GM18868 (cell line): Measurements from ENCODE around the gene CCPG1.

Experiments used
- ATAC-seq: cut with Tn5 transposase; IDR thresholded peaks from one replicate; pipeline ENCODE4 v1.9.1; 2021; ENCODE audit warnings: mild to moderate bottlenecking, moderate library complexity; ENCODE audit not compliant: unreplicated experiment

CCPG1 gene

DNA sequence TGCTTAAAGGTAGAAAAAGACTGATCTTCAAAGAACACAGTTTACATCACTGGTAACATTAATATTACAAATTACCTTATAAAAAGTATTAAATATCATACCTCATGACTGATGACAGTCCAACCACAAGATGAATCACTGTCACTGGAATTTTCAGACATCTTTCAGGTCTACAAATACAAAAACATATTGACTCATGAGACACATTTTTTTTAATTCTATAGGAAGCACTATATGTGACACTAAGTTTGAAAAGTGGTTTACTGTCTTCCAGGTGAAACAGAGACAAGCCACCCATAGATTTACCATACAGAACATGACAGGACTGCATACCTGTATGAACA, 18.9 kb downstream of the CCPG1 start:
- ATAC-seq = no peak

DNA sequence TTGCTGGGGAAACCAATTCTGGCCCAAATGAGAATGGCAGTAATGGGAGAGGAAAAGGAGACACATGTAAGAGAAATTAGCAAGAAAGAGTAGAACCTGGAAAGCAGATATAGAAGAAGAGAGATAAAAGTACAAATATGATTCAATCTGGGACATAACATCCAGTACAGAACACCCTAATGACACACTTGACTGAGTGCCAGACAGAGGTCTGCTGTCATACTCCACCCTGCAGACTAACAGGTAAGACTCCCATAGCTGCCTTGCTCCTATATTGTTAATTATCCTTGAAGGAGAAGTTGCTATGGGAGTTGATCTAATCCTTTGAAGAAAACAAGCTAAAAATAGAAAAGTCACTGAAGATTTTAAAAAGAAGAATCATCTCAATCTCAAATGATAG, 21.1 kb downstream of the CCPG1 start:
- no peak for ATAC-seq

DNA sequence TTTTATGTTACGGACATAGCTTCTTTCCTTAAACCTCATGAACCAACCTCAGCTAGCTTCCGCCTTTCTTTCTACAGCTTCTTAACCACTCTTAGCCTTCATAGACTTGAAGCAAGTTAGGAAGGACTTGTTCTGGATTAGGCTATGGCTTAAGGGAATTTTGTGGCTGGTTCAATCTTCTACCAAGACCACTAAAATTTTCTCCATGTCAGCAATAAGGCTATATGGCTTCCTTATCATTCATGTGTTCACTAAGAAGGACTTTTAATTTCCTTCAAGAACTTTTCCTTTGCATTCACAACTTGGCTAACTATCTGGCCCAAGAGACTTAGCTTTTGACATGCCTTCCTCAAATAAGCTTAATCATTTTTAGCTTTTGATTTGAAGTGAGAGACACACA, 24.5 kb downstream of the CCPG1 start:
- no peak for ATAC-seq

DNA sequence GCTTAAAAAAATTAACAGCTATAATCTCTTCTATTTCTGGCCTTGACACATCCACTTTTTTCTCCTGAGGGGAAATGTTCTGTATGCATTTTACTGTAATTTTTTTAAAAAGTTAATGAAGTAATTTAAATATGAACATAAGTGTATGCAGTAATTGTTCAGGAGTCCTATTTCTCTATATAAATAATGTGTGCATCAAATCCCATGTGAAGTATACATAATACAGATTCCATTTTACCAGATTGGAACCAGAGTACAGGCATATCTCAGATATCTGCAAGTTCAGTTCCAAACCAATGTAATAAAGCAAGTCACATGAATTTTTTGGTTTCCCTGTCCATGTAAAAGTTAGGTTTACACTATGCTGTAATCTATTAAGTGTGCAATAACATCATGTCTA, 26.6 kb downstream of the CCPG1 start:
- ATAC-seq = no peak

- no peak for ATAC-seq
Measured at GRCh38 chr15:55379095-55379494, 29.1 kb downstream of the CCPG1 start.

DNA sequence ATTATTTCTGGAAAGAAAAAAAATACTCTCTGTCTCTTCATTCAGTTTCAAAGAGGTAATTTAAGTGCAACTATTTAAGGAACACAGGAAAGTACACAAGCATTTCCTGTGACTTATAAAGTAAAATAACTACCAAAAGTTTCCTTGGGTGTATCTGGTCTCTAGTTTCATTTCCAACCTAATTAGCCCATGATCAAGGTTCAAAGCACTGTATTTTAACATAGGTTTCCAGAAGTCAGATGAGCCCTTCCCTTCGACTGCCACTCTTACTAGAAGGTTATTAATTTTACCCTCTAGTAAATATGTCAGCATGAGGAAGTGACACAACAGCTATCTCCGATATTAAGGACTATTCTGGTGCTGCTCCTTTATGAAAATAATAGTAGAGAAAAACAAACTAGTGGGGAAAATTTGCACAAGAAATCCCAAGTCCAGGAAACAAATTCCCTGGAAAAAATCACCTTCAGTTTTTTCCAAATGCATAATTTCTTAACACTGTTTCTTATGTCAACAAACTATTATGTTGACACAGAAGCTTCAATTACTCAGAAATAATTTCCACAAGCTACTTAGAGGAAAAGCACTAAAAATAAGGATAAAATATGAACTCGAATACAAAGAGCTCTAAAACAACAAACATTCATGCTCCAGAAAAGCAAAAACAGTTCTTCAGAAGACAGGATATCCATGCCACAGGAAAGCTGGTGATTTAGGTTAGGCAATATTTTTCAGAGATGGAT, 35.3 kb downstream of the CCPG1 start:
- ATAC-seq = peak; percentile 77

GRCh38 chr15:55366981-55367380, 41.2 kb downstream of the CCPG1 start:
- ATAC-seq = no peak

GRCh38 chr15:55362641-55363040, 45.5 kb downstream of the CCPG1 start:
- no peak for ATAC-seq

DNA sequence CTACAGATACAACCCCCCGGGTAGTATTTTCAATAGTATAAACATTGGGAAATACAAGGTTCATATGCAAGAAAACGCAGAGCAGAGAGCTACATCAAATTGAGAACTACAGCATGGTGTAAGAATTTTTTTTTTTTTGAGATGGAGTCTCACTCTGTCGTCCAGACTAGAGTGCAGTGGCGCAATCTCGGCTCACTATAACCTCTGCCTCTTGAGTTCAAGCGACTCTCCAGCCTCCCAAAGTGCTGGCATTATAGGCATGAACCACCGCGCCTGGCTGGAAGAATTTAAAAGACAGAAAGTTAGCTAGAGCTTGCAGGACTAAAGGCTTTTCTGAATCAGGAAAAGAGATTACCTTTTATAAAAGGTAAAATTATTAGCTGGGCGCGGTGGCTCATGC, 47.1 kb downstream of the CCPG1 start:
- ATAC-seq = no peak

- ATAC-seq = no peak
Measured at GRCh38 chr15:55360256-55360655, 47.9 kb downstream of the CCPG1 start.

DNA sequence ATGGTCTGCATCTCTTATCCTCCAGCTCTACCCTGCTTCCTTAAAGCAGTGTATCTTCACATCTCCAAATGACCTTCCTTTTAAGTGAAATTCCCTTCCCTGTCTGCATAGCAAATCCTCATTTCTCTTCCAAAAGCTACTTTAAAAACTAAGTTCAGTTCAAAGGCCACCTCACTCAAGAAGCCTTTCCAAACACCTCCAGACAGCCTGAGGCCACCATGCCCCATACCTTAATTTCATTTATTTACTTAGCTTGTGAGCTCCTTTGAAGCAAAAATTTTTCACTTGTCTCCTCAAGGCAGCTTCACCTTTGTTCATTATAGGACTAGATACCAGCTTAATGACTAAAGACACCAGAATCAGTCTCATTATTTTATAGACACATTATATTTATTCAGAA, 49.7 kb downstream of the CCPG1 start:
- ATAC-seq = no peak

DNA sequence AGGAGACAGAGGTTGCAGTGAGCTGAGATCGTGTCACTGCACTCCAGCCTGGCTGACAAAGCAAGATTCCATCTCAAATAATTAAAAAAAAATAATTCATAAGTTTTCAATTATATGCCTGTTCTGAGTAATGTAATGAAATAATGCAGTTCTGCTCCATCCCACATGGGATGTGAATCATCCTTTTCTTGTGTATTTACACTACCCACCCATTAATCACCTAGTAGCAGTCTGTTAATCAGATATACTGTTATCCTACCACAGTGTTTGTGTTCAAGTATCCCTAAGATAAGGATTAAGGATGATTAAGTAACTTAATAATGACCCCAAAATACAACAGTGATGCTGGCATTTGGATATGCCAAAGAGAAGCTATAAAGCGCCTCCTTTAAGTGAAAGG, 50.4 kb downstream of the CCPG1 start:
- ATAC-seq = no peak

DNA sequence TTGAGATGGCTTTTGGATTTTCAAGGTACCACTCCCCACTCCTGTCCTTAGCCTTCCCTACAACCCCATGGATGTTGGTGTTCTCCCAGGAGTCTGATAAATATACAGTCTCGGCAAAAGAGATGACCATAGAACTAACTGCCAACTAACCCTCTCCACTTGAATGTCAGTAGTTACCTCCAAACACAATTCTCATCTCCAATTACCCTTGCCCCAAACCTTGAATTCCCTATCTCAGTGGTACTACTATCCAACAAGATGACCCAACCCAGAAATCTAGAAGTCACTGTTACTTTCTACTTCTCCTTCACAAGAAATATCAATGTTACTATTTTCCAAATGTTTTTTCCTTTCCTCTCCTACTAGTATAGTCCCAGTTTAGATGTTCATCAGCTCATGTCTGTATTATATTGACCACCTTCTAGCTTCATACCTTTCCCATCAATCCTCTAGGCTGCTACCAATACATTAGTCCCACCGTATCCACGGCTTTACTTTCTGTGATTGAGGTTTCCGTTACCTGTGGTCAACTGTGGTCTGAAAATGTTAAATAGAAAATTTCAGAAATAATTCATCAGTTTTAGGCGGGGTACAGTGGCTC, 51.1 kb downstream of the CCPG1 start:
- ATAC-seq = no peak

- no peak for ATAC-seq
Measured at GRCh38 chr15:55353025-55353424, 55.1 kb downstream of the CCPG1 start.

- no peak for ATAC-seq
Measured at GRCh38 chr15:55349282-55349681, 58.9 kb downstream of the CCPG1 start.

DNA sequence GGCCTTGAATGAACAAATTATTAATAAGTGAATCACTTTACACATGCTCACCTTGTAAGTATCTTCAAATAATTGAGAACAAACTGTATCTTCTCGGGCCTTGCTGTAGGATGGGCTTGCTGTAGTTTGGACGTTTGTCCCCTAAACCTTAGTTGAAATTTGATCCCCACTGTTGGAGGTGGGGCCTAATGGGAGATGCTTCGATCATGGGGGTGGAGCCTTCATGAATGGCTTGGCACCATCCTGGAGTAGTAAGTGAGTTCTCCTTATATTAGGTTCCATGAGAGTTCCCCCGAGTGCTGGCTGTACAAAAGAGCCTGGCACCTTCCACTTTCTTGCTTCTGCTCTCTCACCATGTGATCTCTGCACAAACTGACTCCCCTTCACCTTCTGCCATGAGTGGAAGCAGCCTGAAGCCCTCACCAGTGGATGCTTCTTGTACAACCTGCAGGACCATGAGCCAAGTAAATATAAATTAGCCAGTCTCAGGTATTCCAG, 59.8 kb downstream of the CCPG1 start:
- no peak for ATAC-seq

DNA sequence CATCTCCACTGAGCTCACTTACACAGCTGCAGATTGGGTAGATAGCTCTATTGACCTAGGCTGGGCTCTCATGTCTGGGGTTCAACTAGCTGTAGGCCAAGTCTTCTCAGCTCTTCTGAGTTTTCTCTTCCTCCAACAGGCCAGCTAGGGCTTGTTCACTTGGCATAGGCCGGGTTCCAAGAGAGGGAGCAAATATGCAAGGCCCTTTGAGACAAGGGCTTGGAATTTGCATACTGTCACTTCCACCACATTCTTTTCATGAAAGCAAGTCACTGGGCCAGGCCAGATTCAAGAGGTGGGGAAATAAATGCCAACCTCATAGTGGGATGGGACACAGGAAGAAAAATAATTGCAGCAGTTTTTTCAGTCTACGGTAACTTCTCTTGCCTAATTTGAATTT, 64.0 kb downstream of the CCPG1 start:
- ATAC-seq = no peak

DNA sequence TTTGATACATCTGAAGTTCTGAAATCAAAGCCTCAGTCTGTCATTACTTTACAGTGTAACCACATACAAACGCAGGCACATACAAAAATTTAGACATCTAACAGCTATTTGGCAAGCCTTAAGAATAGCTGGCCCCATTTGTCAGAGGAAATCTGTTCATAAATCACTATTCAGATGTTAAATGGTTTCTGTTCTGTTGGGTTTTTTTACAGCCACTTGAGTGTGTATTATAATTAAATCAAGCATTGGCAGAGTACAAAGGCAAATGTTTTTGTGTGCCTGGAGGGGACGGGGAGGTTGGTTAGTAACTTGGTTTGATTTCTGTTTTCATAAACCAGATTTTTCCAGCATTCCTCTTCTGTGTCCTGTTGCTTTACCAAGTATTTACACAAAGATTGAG, 65.0 kb downstream of the CCPG1 start:
- ATAC-seq = no peak

DNA sequence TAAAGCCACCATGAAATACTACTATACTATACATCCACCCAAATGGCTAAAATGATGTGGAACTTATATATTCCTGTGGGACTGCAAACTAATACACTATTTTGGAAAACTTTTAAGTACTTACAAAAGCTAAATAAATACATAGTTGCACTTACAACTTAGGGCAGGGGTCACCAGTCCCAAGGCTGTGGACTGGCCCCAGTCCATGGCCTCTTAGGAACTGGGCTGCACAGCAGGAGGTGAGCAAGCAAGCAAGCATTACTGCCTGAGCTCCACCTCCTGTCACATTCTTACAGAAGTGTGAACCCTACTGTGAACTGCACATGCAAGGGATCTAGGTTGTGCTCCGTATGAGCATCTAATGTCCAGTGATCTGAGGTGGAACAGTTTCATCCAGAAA, 71.0 kb downstream of the CCPG1 start:
- no peak for ATAC-seq

- no peak for ATAC-seq
Measured at GRCh38 chr15:55334997-55335396, 73.2 kb downstream of the CCPG1 start.

DNA sequence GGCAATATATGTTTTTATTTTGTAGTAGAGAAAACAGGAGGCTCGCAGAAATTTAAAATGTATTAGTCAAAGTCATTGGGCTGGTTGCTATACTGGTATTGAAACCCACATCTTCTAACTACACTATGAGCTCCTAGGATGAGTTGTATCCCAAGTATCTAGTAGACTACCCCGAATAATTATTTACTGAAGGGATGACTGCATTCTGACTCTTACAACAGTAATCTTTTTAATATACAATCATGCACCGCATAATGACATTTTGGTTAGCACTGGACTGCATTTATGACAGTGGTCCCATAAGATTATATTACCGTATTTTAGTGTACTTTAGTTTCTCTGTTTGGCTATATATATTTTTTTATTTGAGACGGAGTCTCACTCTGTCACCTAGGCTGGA, 73.8 kb downstream of the CCPG1 start:
- ATAC-seq = no peak

- ATAC-seq = no peak
Measured at GRCh38 chr15:55327387-55327786, 80.8 kb downstream of the CCPG1 start.

DNA sequence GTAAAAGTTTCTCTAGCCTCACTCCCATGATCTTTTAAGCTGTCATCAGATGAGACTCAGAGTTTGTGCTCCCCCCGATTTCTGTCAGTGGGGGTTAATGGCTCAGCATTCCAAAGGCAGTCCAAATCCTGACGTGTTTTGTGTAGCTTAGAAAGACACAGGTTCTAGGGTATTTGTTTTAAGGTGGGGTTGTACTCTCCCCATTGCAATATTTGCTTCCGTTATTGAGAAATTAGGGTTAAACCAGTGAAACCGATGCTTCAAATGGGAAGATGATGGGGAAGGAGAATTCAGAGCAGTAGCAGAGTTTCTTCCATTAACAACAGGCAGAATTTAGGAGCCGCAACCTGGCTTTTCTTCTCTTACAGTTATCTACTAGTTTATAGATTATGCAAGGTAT, 85.7 kb downstream of the CCPG1 start:
- no peak for ATAC-seq
